Measurements from ENCODE around the gene SMIM44.

The SMIM44 gene

DNA sequence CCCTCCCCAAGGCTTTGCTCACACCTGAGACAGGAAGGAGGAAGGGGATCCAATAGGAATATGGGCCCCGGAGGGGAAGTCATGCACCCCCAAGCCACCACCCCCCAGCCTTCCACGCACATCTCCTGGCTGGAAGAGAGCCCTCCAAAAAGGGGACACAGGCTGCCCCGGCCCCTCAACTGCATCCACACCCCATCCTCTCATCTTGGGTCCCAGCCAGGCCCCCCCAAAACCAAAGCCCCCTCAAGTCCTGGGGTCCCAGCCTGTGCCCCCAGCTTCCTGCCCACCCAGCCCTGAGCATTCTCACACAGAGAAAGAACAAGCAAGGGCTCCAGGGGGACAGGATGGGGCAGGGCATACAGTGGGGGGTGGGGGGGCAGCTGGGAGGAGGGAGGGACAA is 15.0 kb downstream of the SMIM44 start:
- H3K27me3 ChIP-seq (replicated peaks; ENCODE audit: insufficient read depth, low read length) = peaks cover 72% of the 10 kb centered on the region
- H3K79me2 ChIP-seq (ENCODE audit: low read length) = no peaks in the 10 kb centered on the region
- no peak for DNase-seq
- H3F3A ChIP-seq (ENCODE audit: insufficient read depth, low read length) = no peaks in the 10 kb centered on the region
- H3K27ac ChIP-seq (ENCODE audit: low read length) = no peak overlapping the region
- no peaks in the 10 kb centered on the region for H3K9me2 ChIP-seq (replicated peaks; ENCODE audit: insufficient read depth, low read length)
- no peak overlapping the region for H2AFZ ChIP-seq (ENCODE audit: low read length)
- H3K9me3 ChIP-seq (replicated peaks; ENCODE audit: insufficient read depth, low read length) = no peaks in the 10 kb centered on the region
- H3K4me1 ChIP-seq (ENCODE audit: low read length) = no peaks in the 10 kb centered on the region
- no peaks in the 10 kb centered on the region for H4K20me1 ChIP-seq (ENCODE audit: insufficient read depth, low read length)
- H3K36me3 ChIP-seq (replicated peaks; ENCODE audit: insufficient read depth, low read length) = no peaks in the 10 kb centered on the region
- TF ChIP-seq, protein P1, sequence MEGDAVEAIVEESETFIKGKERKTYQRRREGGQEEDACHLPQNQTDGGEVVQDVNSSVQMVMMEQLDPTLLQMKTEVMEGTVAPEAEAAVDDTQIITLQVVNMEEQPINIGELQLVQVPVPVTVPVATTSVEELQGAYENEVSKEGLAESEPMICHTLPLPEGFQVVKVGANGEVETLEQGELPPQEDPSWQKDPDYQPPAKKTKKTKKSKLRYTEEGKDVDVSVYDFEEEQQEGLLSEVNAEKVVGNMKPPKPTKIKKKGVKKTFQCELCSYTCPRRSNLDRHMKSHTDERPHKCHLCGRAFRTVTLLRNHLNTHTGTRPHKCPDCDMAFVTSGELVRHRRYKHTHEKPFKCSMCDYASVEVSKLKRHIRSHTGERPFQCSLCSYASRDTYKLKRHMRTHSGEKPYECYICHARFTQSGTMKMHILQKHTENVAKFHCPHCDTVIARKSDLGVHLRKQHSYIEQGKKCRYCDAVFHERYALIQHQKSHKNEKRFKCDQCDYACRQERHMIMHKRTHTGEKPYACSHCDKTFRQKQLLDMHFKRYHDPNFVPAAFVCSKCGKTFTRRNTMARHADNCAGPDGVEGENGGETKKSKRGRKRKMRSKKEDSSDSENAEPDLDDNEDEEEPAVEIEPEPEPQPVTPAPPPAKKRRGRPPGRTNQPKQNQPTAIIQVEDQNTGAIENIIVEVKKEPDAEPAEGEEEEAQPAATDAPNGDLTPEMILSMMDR (IDR thresholded peaks at IDR 0.05; ENCODE audit: low read length) = no peak
- no peak for TF ChIP-seq EZH2phosphoT487 (IDR thresholded peaks at IDR 0.05; ENCODE audit: low read length)
- no peak for TF ChIP-seq EZH2 (optimal IDR thresholded peaks at IDR 0.05; ENCODE audit: low read depth, low read length)
- no peak overlapping the region for H3K9ac ChIP-seq (ENCODE audit: low read length)
- no peak overlapping the region for H3K4me3 ChIP-seq (ENCODE audit: low read length)
- no peak overlapping the region for H3K4me2 ChIP-seq (ENCODE audit: low read depth, low read length)

DNA sequence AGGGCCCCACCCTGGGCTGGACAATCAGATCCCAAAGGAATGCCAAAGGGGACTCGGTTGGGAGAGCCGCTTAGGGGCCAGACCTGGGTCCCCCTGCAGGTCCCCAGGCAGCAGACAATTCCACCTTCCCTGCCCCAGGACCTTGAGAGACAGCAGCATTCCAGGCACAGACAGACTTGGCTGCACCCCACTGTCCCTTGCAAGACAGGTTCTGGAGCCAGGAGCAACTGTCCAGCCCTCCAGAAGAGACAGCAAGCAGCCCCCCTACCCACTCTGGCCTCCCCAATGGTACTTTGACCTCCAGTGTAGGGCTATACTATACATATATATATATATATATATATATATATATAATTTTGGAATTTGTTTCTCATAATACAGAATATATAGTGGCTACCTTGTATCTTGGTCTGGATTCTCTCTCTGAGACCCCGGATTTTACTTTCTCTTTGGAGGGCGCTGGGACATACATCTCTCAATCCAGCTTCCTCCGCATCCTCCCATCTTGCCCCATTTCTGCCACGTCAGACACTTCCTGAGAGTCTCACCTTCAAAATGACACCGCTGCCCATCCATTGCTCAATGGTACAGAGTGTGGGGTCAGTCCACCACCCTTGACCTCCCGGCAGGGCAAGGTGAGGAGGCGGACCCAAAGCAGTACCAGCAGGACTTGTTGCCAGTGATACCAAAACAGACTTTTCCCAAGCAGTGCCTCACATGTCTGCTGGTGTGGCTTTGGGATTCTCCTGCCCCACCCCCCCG is 15.6 kb downstream of the SMIM44 start:
- H3K4me3 ChIP-seq (ENCODE audit: low read length) = no peak overlapping the region
- H4K20me1 ChIP-seq (ENCODE audit: insufficient read depth, low read length) = no peaks in the 10 kb centered on the region
- no peak overlapping the region for H3K27ac ChIP-seq (ENCODE audit: low read length)
- H3K4me1 ChIP-seq (ENCODE audit: low read length) = no peaks in the 10 kb centered on the region
- H3K27me3 ChIP-seq (replicated peaks; ENCODE audit: insufficient read depth, low read length) = peaks cover 78% of the 10 kb centered on the region
- H3K9ac ChIP-seq (ENCODE audit: low read length) = no peak overlapping the region
- DNase-seq = no peak
- no peaks in the 10 kb centered on the region for H3K9me2 ChIP-seq (replicated peaks; ENCODE audit: insufficient read depth, low read length)
- H3K4me2 ChIP-seq (ENCODE audit: low read depth, low read length) = no peak overlapping the region
- H3K36me3 ChIP-seq (replicated peaks; ENCODE audit: insufficient read depth, low read length) = no peaks in the 10 kb centered on the region
- H2AFZ ChIP-seq (ENCODE audit: low read length) = no peak overlapping the region
- H3K9me3 ChIP-seq (replicated peaks; ENCODE audit: insufficient read depth, low read length) = no peaks in the 10 kb centered on the region
- TF ChIP-seq, protein P1 (IDR thresholded peaks at IDR 0.05; ENCODE audit: low read length) = no peak
- TF ChIP-seq EZH2phosphoT487 (IDR thresholded peaks at IDR 0.05; ENCODE audit: low read length) = no peak
- TF ChIP-seq EZH2 (optimal IDR thresholded peaks at IDR 0.05; ENCODE audit: low read depth, low read length) = no peak
- no peaks in the 10 kb centered on the region for H3F3A ChIP-seq (ENCODE audit: insufficient read depth, low read length)
- no peaks in the 10 kb centered on the region for H3K79me2 ChIP-seq (ENCODE audit: low read length)

DNA sequence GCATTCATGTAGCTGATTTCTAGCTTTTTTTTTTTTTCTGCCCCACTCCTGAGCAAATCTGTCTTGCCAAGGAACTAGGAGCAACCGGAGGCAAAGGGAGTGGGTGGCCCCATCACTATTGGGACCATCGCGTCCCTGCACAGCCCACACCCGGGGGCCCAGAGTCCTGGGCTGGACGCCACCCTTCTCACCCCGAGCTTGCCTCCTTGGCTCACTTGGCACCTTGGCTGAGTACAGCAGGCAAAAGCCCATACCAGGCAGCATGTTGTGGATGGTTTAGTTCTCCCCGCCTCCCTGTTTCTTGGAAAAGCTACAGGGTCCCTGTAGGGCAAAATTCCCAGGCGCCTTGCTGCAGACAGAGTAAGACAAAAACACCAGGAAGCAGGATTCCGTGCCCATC is 16.6 kb downstream of the SMIM44 start:
- Histone ChIP-seq H3K4me3 (ENCODE audit: low read length) (no peak overlapping the region), H3F3A (ENCODE audit: insufficient read depth, low read length) (no peaks in the 10 kb centered on the region), H2AFZ (ENCODE audit: low read length) (no peak overlapping the region), H3K36me3 (replicated peaks; ENCODE audit: insufficient read depth, low read length) (no peaks in the 10 kb centered on the region), H3K79me2 (ENCODE audit: low read length) (no peaks in the 10 kb centered on the region), H3K9me3 (replicated peaks; ENCODE audit: insufficient read depth, low read length) (no peaks in the 10 kb centered on the region), H3K4me1 (ENCODE audit: low read length) (no peaks in the 10 kb centered on the region), H3K4me2 (ENCODE audit: low read depth, low read length) (no peak overlapping the region), H3K27me3 (replicated peaks; ENCODE audit: insufficient read depth, low read length) (peaks cover 79% of the 10 kb centered on the region), H4K20me1 (ENCODE audit: insufficient read depth, low read length) (no peaks in the 10 kb centered on the region), H3K27ac (ENCODE audit: low read length) (no peak overlapping the region), H3K9ac (ENCODE audit: low read length) (no peak overlapping the region), H3K9me2 (replicated peaks; ENCODE audit: insufficient read depth, low read length) (no peaks in the 10 kb centered on the region)
- TF ChIP-seq EZH2phosphoT487 (IDR thresholded peaks at IDR 0.05; ENCODE audit: low read length) (no peak), EZH2 (optimal IDR thresholded peaks at IDR 0.05; ENCODE audit: low read depth, low read length) (no peak)
- TF ChIP-seq, protein P1 (IDR thresholded peaks at IDR 0.05; ENCODE audit: low read length) = no peak
- no peak for DNase-seq
